AG08396 (cell line): Measurements from ENCODE around the gene CYP11A1.

ENCODE experiments used
- DNase-seq: peaks from one replicate; pipeline ENCODE4 v3.0.0; 2012; ENCODE audit warnings: low spot score, mixed read lengths

Gene CYP11A1

GRCh38 chr15:74347757-74348250 lies 19.6 kb downstream of the CYP11A1 start:
- DNase-seq: no peak

- no peak for DNase-seq
Observed at GRCh38 chr15:74345051-74345450, 22.4 kb downstream of the CYP11A1 start.

GRCh38 chr15:74343797-74344127 lies 23.7 kb downstream of the CYP11A1 start:
- no peak for DNase-seq

- no peak for DNase-seq
Observed at GRCh38 chr15:74343127-74343796, 24.2 kb downstream of the CYP11A1 start.

- DNase-seq: no peak
Observed at GRCh38 chr15:74340150-74340549, 27.3 kb downstream of the CYP11A1 start.

GRCh38 chr15:74339371-74339770 lies 28.1 kb downstream of the CYP11A1 start:
- no peak for DNase-seq

- no peak for DNase-seq
Observed at GRCh38 chr15:74338676-74339075, 28.8 kb downstream of the CYP11A1 start.

GRCh38 chr15:74337607-74338211 lies 29.7 kb downstream of the CYP11A1 start:
- DNase-seq: no peak

DNA sequence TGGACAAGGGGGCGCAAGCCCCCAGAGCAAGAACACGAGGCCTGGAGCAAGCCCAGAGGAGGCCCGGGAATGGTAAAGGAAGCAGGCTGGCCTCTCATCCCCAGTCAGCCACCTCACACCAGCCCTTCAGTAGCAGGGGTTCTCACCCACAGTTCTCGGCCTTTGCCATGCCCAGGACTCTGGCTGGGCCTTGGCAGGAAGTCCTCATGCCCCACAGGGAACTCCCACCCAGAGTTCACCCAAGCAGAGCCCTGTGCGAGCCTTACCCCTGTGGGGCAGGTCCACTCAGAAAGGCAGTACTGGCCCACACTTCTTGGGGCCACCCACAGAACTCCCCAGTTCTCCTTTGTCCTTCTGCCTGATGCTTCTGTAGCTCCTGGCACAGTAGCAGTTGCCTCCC lies 30.3 kb downstream of the CYP11A1 start:
- no peak for DNase-seq

- no peak for DNase-seq
Observed at GRCh38 chr15:74336061-74337005, 31.1 kb downstream of the CYP11A1 start.

DNA sequence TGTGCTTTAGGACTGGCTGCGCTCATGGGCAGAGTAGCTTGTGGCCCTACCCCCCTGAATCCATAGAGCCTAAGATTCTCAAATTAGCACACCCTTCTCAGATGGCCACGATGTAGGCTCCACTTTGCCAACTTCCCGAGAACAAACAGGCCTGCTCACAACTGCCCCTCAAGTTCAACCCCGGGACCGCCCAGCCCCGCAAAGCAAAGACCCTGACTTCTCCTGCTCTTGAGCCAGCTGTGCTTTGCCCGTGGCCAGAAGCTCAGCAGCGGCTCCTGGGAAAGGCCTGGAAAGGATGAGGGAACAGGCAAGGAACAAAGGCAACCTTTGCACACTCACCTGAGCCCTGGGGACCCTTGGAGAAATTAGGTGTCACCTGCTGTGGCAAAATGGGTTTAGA lies 32.0 kb downstream of the CYP11A1 start:
- no peak for DNase-seq

DNA sequence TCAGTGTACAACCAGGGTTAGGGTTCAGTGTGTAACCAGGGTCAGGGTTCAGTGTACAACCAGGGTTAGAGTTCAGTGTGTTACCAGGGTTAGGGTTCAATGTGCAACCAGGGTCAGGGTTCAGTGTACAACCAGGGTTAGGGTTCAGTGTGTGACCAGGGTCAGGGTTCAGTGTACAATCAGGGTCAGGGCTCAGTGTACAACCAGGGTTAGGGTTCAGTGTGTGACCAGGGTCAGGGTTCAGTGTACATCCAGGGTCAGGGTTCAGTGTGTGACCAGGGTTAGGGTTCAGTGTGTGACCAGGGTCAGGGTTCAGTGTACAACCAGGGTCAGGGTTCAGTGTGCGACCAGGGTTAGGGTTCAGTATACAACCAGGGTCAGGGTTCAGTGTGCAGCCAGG lies 33.3 kb downstream of the CYP11A1 start:
- DNase-seq: no peak

GRCh38 chr15:74333662-74334061 lies 33.8 kb downstream of the CYP11A1 start:
- DNase-seq: no peak

GRCh38 chr15:74333093-74333492 lies 34.4 kb downstream of the CYP11A1 start:
- no peak for DNase-seq

DNA sequence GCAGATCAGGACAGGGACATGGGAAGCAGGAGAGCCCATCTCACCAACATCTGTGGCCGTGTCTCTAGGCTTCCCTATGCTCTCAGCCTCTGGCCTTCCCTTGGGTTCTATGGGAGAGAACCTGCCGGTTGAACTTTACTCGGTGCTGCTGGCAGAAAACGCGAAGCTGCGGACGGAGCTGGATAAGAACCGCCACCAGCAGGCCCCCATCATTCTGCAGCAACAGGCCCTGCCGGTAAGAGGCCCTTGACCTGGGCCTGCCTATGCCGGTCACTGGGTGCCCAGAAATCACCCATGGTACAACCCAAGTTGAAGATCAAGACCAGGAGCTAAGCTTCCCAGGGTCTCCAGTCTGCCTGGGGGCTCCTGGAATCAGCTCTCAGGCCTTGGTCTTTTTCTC lies 34.8 kb downstream of the CYP11A1 start:
- no peak for DNase-seq

DNA sequence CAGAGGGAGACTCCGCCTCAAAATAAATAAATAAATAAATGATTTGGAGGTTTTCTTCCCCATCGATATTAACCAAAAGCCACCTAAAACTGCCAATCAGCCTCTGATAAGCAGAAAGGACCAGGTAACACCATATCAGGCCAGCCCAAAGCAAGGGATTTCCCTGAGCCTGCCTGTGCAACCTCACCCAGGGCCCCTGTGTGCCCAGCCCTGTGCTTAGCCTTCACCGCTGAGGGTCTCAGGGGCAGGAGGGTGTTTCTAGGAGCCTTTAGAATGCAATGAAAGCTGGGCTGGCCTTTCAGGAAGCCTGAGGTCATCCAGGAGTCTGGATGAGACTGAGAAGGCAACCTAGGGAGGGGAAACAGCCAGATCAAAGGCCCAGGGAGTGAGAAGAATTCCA lies 35.4 kb downstream of the CYP11A1 start:
- DNase-seq: no peak

DNA sequence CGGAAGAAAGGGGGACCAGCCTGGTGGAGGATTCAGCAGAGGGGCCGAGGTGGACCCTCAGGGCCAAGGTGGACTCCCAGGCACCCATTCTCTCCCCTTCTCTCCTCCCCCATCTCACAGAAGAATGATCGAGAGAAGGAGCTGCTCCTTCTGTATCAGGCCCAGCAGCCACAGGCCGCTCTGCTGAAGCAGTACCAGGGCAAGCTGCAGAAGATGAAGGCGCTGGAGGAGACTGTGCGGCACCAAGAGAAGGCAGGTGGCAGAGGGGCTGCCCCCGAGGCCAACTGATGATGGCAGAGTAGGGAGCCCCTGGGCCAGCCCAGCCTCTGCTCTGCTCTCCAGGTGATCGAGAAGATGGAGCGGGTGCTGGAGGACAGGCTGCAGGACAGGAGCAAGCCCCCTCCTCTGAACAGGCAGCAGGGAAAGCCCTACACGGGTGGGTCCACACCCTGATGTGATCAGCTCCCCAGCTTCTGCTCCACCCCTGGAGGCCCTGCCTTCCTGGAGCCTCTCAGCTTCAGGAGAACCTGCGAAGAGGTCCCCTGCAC lies 36.5 kb downstream of the CYP11A1 start:
- DNase-seq: no peak

GRCh38 chr15:74328331-74329056 lies 39.0 kb downstream of the CYP11A1 start:
- DNase-seq: no peak

GRCh38 chr15:74327756-74328155 lies 39.7 kb downstream of the CYP11A1 start:
- no peak for DNase-seq

DNA sequence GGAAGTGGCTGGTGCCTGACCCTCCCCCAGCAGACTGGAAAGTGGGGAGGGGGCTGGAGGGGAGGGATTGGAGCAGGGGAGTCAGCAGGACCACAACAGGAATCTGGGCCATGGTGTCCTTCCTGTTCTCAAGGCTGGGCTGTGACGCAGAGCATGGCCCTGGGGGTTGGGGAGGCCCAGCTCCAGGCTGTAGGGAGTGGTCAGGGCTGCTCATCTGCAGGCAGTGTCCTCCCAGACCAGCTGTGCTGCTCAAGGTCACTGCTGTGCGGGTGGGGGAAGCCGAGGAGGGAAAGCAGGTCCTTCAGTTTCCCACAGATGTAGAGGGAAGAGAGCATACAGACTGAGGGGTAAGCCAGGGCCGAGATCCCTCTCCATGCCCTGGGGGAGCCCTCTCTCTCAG lies 40.7 kb downstream of the CYP11A1 start:
- DNase-seq: no peak

DNA sequence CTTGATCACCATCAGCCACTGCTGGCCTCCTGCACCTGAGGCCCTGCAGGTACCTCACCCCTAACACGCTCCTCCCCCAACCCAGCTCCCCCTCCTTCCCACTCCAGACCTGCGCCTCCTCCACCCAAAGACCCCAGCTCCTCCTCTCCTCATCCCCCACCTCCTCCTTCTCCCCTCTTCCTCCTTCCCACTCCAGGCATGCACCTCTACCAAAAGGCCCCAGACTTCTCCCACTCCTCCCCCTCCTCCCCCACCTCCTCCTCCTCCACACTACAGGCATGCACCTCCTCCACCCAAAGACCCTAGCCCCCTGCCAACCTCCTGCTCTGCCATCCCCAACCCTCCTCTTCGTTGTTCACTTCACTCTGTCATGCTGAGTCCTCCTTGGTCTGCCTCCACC lies 42.7 kb downstream of the CYP11A1 start:
- no peak for DNase-seq
